Large intestine (tissue), 3 donors: ENCODE results near the gene CYP26B1. TPM values are rescaled to one million over a fixed set of nuclear protein-coding genes. Genes with fewer than 3 reads are reported as not detected.

Experiments
- DNase-seq, 2 donors: peaks; one replicate each; pipeline versions ENCODE4 v3.0.0 to v3.0.0-alpha.2; 2013
- H3K27ac ChIP-seq: one replicate; pipeline ENCODE4 v1.5.1; 2013; ENCODE audit warnings: low read length
- H3K27me3 ChIP-seq: 2 replicates; pipeline ENCODE4 v1.6.1; 2013; ENCODE audit warnings: low read length; ENCODE audit not compliant: control insufficient read depth, insufficient read depth
- H3K36me3 ChIP-seq: 2 replicates; pipeline ENCODE4 v1.6.1; 2013; ENCODE audit warnings: low read length; ENCODE audit not compliant: control insufficient read depth, insufficient read depth
- H3K4me1 ChIP-seq: one replicate; pipeline ENCODE4 v1.6.1; 2013; ENCODE audit warnings: low read length; ENCODE audit not compliant: control insufficient read depth, insufficient read depth
- H3K4me3 ChIP-seq: one replicate; pipeline ENCODE4 v1.5.1; 2013; ENCODE audit warnings: low read length
- H3K9me3 ChIP-seq: one replicate; pipeline ENCODE4 v1.6.1; 2013; ENCODE audit warnings: mild to moderate bottlenecking, low read depth, low read length, moderate library complexity; ENCODE audit not compliant: control insufficient read depth
- WGBS: methylation state at CpG from one replicate; pipeline ENCODE4 v1.1.5; 2013; ENCODE audit warnings: low lambda C conversion rate; ENCODE audit not compliant: insufficient coverage; 5-methylcytosine and 5-hydroxymethylcytosine counted together
- polyA plus RNA-seq: library from polyadenylated mRNA; unstranded; fragments of 120-200 nt; gene quantifications from one replicate; pipeline ENCODE4 v1.2.1, GENCODE V29; 2013

The CYP26B1 gene
- polyA plus RNA-seq, 1 donor: 6.1 TPM

GRCh38 chr2:72129681-72130340 lies 17.9 kb downstream of the CYP26B1 start:
- WGBS: 100% methylated on average over 1 of the region's 9 CpGs
- no peaks in the 10 kb centered on the region for H3K36me3 ChIP-seq
- no peaks in the 10 kb centered on the region for H3K4me1 ChIP-seq
- no peak overlapping the region for H3K27ac ChIP-seq
- DNase-seq: peak in 1 of 2 donors; percentile 17
- no peak overlapping the region for H3K4me3 ChIP-seq
- peaks cover 2% of the 10 kb centered on the region for H3K27me3 ChIP-seq
- H3K9me3 ChIP-seq: no peaks in the 10 kb centered on the region

DNA sequence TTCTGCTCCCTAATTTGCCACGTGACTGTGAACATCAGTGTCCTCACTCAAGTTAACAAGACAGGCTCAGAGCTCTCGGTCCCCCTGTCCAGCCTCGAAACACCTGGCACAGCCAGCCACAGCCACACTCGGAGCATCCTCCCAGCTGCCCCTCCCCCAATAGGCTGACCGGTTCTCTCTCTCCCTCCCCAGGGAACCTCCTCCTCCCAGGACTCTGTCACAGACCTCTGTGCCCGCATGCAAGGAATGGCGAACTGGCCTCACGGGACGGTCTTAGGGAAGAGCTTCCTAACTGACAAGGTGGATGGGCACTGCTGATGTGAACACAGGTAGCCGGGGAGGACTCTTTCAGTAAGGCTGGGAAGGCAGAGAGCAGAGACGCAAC lies 18.8 kb downstream of the CYP26B1 start:
- WGBS: no CpG with 5 or more reads among the region's 11 CpGs
- no peaks in the 10 kb centered on the region for H3K36me3 ChIP-seq
- H3K9me3 ChIP-seq: no peaks in the 10 kb centered on the region
- peaks cover 2% of the 10 kb centered on the region for H3K27me3 ChIP-seq
- H3K4me3 ChIP-seq: no peak overlapping the region
- no peaks in the 10 kb centered on the region for H3K4me1 ChIP-seq
- DNase-seq: no peak
- no peak overlapping the region for H3K27ac ChIP-seq

- DNase-seq: no peak
- H3K36me3 ChIP-seq: no peaks in the 10 kb centered on the region
- peaks cover 2% of the 10 kb centered on the region for H3K27me3 ChIP-seq
- no peaks in the 10 kb centered on the region for H3K9me3 ChIP-seq
- whole genome bisulfite sequencing: no CpG with 5 or more reads among the region's 24 CpGs
- H3K27ac ChIP-seq: no peak overlapping the region
- H3K4me1 ChIP-seq: no peaks in the 10 kb centered on the region
- no peak overlapping the region for H3K4me3 ChIP-seq
Observed at GRCh38 chr2:72128059-72128842, 19.4 kb downstream of the CYP26B1 start.

DNA sequence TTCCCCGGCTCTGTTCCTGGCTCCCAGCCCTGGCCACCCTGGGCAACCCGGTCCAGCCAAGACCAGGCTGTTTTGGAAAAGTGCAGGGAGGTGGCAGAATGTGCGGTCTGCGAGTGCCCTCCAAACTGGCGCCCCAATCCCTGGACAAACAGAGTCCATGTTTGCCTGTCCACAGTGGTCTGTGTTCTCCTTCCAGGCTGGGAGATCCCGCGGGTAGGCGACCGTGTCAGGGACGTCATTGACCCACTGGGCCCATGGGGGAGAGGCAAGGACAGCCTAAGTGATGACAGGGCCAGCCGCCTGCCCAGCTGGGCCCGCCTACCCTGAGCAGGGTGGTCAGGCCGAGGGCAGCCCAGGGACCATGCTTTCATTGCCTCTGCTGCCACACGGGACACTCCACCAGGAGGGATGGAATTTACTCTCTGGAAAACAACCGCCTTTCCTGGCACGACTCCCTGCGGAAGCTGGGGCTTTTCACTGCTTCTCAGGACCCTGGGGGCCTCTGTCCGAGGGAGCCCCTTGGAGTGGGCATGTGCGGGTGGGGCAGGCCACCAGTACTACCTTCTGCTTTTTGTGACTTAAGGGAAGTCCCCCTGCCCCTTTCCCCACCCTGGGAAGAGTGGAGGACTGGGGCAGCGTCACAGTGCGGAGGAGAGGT lies 20.1 kb downstream of the CYP26B1 start:
- WGBS: no CpG with 5 or more reads among the region's 21 CpGs
- no peak for DNase-seq
- no peak overlapping the region for H3K4me3 ChIP-seq

DNA sequence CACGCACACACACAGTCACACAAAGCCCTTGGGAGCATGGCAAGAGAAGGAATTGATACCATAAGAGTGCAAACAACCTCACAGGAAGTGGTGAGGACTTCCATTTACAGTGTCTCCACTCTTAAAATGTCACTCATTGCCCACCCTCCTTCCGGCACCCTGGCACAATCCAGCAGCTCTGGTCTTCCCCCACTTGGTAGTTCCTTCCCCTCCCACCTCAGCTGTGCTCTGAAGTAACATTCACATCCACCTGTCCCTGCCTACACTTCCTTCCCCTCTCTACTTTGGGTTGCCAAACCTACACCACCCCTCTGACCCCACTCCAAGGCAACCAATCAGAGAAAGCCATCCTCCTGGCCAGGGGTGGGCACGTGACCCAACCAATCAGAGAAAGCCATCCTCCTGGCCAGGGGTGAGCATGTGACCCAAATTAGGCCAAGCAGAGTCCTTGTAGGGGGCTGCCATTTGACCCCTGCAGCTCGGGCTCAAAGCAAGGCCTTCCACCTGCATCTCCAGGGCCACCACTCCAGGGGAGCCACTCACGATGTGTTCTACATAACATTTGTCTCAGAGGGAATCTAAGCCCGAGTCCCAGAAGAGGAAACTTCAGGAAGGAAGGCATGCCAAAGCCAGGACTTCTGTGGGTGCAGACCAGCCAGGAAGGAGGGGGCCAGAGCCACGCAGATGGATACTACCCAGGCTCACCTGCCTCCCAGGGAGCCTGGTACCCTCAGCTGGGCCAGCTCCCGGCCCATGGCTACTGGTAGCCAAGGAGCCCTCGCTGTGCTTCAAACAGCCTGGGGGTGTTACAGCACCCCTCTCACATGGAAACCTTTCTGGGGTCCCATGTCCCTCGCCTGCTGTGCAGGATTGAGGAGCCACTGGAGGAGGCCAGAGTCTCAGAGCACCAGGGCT lies 21.2 kb downstream of the CYP26B1 start:
- Histone ChIP-seq H3K27ac (no peak overlapping the region), H3K4me1 (no peaks in the 10 kb centered on the region), H3K9me3 (no peaks in the 10 kb centered on the region), H3K36me3 (no peaks in the 10 kb centered on the region), H3K27me3 (peaks cover 9% of the 10 kb centered on the region), H3K4me3 (no peak overlapping the region)
- no CpG with 5 or more reads among the region's 10 CpGs for WGBS
- DNase-seq: no peak

More for the DNA sequence above, 20.1 kb downstream of the CYP26B1 start:
- Histone ChIP-seq H3K4me1 (no peaks in the 10 kb centered on the region), H3K27me3 (peaks cover 6% of the 10 kb centered on the region), H3K36me3 (no peaks in the 10 kb centered on the region), H3K9me3 (no peaks in the 10 kb centered on the region), H3K27ac (no peak overlapping the region)

DNA sequence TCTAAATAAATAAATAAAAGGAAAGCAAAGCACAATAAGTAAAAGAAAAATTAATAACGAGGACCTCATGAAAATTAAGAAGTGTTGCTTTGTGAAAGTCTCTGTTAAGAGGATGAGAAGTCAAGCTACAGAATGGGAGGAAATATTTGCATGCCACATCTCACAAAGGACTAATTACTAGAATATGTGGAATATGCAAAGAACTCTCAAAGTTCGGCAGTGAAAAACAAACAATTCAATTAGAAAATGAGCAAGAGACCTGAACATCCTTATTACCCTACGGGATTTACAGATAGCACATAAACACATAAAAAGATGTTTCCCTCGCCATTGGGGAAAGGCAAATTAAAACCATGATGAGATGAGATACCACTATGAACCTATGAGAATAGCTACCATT lies 23.3 kb downstream of the CYP26B1 start:
- 89% methylated on average over 3 of the region's 4 CpGs for WGBS
- H3K4me1 ChIP-seq: no peaks in the 10 kb centered on the region
- no peak overlapping the region for H3K4me3 ChIP-seq
- no peaks in the 10 kb centered on the region for H3K36me3 ChIP-seq
- H3K27me3 ChIP-seq: peaks cover 9% of the 10 kb centered on the region
- DNase-seq: no peak
- no peak overlapping the region for H3K27ac ChIP-seq
- H3K9me3 ChIP-seq: no peaks in the 10 kb centered on the region

GRCh38 chr2:72121153-72121552 lies 26.5 kb downstream of the CYP26B1 start:
- no CpG with 5 or more reads among the region's 4 CpGs for WGBS
- H3K27ac ChIP-seq: no peak overlapping the region
- H3K4me1 ChIP-seq: no peaks in the 10 kb centered on the region
- H3K9me3 ChIP-seq: no peaks in the 10 kb centered on the region
- no peak for DNase-seq
- H3K4me3 ChIP-seq: no peak overlapping the region
- H3K36me3 ChIP-seq: no peaks in the 10 kb centered on the region
- H3K27me3 ChIP-seq: peaks cover 9% of the 10 kb centered on the region

GRCh38 chr2:72118951-72119350 lies 28.7 kb downstream of the CYP26B1 start:
- DNase-seq: no peak
- H3K9me3 ChIP-seq: no peaks in the 10 kb centered on the region
- H3K27ac ChIP-seq: no peak overlapping the region
- no peaks in the 10 kb centered on the region for H3K36me3 ChIP-seq
- peaks cover 9% of the 10 kb centered on the region for H3K27me3 ChIP-seq
- no peak overlapping the region for H3K4me3 ChIP-seq
- no peaks in the 10 kb centered on the region for H3K4me1 ChIP-seq
- 100% methylated on average over 3 of the region's 6 CpGs for WGBS

DNA sequence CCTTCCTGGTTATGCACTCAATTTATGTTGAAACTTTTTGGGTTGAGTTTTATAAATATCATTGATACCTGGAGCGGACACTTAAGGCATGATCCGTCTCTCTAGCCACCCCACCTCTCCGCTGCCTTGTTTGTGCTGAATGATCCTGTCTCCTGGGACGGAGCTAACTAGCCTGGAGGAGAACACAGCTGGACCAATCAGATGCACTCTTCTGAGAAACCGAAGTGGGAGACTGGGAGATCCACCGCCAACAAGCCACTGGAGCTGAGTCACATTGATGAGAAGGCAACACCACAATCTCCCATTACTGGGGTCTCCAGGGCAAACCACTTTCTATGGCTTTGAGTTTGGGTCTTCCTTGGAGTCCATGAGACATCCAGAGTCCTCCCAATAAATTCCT lies 29.3 kb downstream of the CYP26B1 start:
- H3K4me1 ChIP-seq: no peaks in the 10 kb centered on the region
- DNase-seq: no peak
- peaks cover 9% of the 10 kb centered on the region for H3K27me3 ChIP-seq
- no peaks in the 10 kb centered on the region for H3K9me3 ChIP-seq
- H3K27ac ChIP-seq: no peak overlapping the region
- no peak overlapping the region for H3K4me3 ChIP-seq
- H3K36me3 ChIP-seq: no peaks in the 10 kb centered on the region
- WGBS: no CpG with 5 or more reads among the region's 6 CpGs

DNA sequence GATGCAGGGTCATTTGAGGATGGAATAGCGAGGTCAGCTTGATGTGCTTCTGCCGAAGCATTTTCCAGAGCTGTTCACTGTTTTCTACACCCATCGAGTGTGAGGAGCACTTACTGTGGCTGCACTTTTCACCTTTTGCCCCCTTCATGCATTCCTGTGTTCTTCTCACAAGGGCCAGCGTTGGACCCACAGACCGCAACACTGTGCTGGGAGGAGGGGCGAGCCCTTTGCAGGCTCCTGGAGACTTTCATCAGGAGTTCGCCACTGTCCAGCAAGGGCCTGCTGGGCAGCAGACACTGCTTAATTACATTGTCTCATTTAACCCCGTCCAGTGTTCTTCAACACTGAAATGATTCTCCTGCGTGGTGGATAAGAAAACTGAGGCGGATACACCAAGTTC lies 29.9 kb downstream of the CYP26B1 start:
- H3K9me3 ChIP-seq: no peaks in the 10 kb centered on the region
- DNase-seq: no peak
- H3K36me3 ChIP-seq: no peaks in the 10 kb centered on the region
- peaks cover 7% of the 10 kb centered on the region for H3K27me3 ChIP-seq
- H3K4me1 ChIP-seq: no peaks in the 10 kb centered on the region
- 100% methylated on average over 1 of the region's 10 CpGs for WGBS
- H3K27ac ChIP-seq: no peak overlapping the region
- no peak overlapping the region for H3K4me3 ChIP-seq
